ENCODE measurements around the gene FOSB. TPM values are rescaled to one million over a fixed set of nuclear protein-coding genes. Genes with fewer than 3 reads are reported as not detected.
"Not testable (repeated sequence)": the region's sequence is repeated elsewhere in the genome, so short reads cannot be mapped to it uniquely, and the experiment has no call there.

FOSB gene
- total and polyA plus RNA-seq, 5 experiments from 2014 or later, result 3.5 to 11.4 (median 10.2) TPM

DNA sequence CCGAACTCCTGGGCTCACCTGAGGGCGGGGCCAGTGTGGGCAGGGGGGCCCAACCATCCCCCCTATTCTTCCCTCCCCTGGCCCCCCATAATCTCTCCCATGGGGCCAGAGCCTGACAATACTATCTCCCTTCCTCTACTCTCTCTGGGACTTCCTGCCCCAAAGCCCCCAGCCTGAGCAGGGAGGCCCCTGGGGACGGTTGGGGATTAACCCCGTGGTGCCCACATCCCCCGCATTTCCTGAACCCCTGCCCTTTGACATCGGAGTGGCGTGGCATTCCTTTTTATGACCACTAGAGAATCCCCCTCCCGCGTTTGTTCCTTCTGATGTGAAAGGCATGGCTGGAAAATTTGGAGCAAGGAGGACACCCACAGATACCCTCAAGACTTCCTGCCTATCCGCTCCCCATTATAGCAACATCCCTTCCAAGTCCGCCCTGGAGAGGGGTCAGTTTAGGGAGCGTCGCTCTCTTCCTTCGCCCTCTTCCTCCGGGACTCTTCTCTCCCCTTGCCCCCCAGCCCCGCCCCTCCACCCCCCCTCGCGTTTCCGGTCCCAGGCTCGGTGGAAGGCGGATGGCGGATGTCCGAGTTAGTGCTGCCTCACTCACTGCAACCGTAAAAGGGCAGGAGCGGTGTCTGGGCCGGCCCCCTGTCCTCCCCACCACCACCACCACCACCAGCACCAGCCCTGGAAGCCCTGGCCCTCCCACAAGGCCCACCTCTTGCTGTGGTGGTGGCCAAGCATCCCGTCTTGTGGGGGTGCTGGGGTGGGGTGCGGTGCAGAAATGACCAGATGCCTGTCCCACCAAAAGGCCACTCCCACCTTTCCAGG, 41.3 kb downstream of the FOSB start:
- ATAC-seq (no peak), DNase-seq (peak in 1 of 10 donors; percentile 24)
- Mint-ChIP-seq H3K36me3 (peaks cover 0 to 16% (median 0%) of the 10 kb centered on the region in 3 donors), H3K9me3 (no peaks in the 10 kb centered on the region), H3K27ac (peak overlapping the region; percentile 88 to 96 (median 94)), H3K4me1 (peaks cover 20 to 67% (median 57%) of the 10 kb centered on the region in 4 donors), H3K27me3 (no peaks in the 10 kb centered on the region), H3K4me3 (peak overlapping the region; percentile 91 to 98 (median 96))
- POLR2A ChIA-PET, result interaction anchor here (1.0 to 2.4 kb wide), 7 partner anchors 10 to 133 kb away, joined by 4 to 13 read pairs (median 6); partner anchors contain the start of genes OPA3 and PPM1N

DNA sequence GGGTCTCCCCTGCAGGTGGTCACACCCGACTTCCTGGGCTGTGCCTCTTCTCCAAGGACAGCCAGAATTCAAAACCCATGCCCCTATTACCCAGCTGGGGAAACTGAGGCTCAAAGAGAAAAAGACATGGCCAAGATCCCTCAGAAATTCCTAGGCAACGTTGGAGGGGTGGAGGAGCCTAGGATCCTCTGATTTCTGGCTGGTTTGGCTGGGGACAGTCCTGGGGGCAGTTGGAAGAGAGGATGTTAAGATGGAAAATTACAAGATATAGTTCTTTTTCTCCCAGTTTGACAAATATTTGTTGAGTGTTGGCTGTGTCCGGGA, 41.9 kb downstream of the FOSB start:
- POLR2A ChIA-PET, result interaction anchor here (1.3 to 1.4 kb wide), 2 partner anchors 11 to 14 kb away, joined by 4 to 5 read pairs; partner anchors contain the start of gene PPM1N
- Mint-ChIP-seq H3K36me3 (peaks cover 0 to 15% (median 0%) of the 10 kb centered on the region in 3 donors), H3K4me3 (peak overlapping the region; percentile 29 to 98 (median 94)), H3K4me1 (peaks cover 20 to 69% (median 61%) of the 10 kb centered on the region in 4 donors), H3K9me3 (no peaks in the 10 kb centered on the region), H3K27ac (peak overlapping the region; percentile 43 to 96 (median 87)), H3K27me3 (no peaks in the 10 kb centered on the region)
- ATAC-seq, result no peak
- no peak for DNase-seq

DNA sequence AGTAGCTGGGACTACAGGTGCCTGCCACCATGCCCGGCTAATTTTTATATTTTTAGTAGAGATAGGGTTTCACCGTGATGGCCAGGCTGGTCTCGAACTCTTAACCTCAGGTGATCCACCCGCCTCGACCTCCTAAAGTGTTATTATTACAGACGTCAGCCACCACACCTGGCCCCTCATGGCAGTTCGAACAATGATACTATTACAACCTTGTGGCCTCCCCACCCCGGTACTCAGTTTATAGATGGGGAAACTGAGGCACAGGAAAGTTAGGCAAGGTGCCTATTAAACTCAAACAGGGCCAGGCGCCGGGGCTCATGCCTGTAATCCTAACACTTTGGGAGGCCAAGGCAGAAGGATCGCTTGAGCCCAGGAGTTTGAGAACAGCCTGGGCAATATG, 42.6 kb downstream of the FOSB start:
- Mint-ChIP-seq H3K36me3 (peaks cover 0 to 15% (median 0%) of the 10 kb centered on the region in 3 donors), H3K4me1 (peaks cover 20 to 70% (median 66%) of the 10 kb centered on the region in 4 donors), H3K4me3 (peak overlapping the region; percentile 29 to 98 (median 94)), H3K27ac (peak overlapping the region; percentile 29 to 96 (median 81))
- not testable (repeated sequence) for DNase-seq, ATAC-seq, H3K27me3 Mint-ChIP-seq, H3K9me3 Mint-ChIP-seq
- POLR2A ChIA-PET, result interaction anchor here (1.3 to 1.4 kb wide), 2 partner anchors 12 to 14 kb away, joined by 4 to 5 read pairs; partner anchors contain the start of gene PPM1N

DNA sequence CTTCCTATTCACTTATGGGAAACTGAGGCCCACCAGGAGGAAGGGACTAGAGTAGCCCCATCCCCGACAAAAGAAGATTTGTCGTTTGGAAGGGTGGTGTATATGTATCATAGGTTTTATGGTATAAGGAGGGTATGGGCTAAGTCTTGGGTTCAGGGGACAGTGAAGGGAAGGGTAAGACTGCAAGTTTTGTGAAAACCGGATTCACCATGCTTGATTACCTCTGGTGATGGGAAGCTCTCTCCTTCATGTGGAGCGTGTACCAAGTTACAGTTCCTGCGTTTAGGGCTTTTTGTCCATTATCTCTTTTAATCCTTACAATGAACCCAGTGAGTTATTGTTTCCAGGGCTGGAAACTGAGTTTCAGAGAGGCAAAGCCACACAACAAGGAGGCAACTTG, 43.3 kb downstream of the FOSB start:
- Mint-ChIP-seq H3K4me3 (peak overlapping the region in 9 of 10 donors; percentile 22 to 97 (median 62)), H3K36me3 (peaks cover 0 to 17% (median 0%) of the 10 kb centered on the region in 3 donors), H3K9me3 (no peaks in the 10 kb centered on the region), H3K27ac (peak overlapping the region; percentile 39 to 96 (median 86)), H3K4me1 (peaks cover 21 to 71% (median 69%) of the 10 kb centered on the region in 4 donors), H3K27me3 (no peaks in the 10 kb centered on the region)
- POLR2A ChIA-PET, result interaction anchor here (0.6 to 0.7 kb wide), 2 partner anchors 8 to 273 kb away, joined by 3 to 4 read pairs; no protein-coding TSS in a partner anchor
- ATAC-seq (no peak), DNase-seq (no peak)

DNA sequence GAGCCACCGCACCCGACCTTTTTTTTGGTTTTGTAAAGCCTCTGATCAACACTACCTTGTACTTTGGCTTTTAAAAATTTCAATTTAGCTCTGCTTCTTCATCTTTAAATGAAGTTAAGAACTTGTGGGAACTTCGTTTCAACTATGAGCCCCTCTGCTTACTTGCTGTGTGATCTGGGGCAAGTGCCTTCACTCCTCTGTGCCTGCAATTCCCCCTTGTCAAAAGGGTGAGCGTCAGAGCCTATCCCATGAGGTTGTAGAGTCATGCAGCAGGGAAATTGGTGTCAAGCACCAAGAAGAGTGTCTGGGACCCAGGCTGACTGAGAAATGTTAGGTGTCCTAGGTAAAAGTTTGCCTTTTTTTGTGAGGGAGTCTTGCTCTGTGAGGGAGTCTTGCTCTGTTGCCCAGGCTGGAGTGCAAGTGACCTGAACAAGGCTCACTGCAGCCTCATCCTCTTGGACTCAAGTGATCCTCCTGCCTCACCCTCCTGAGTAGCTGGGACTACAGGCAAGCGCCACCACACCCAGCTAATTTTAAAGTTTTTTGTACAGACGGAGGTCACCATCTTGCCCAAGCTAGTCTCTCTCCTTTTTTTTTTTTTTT, 45.2 kb downstream of the FOSB start:
- no peaks in the 10 kb centered on the region for H3K27me3 Mint-ChIP-seq
- H3K4me1 Mint-ChIP-seq, result peaks cover 21 to 74% (median 73%) of the 10 kb centered on the region in 4 donors
- no peak for ATAC-seq
- peak overlapping the region; percentile 19 to 97 (median 86) for H3K27ac Mint-ChIP-seq
- H3K36me3 Mint-ChIP-seq, result peaks cover 0 to 31% (median 0%) of the 10 kb centered on the region in 3 donors
- POLR2A ChIA-PET, result no interaction called here
- no peaks in the 10 kb centered on the region for H3K9me3 Mint-ChIP-seq
- peak overlapping the region in 6 of 10 donors; percentile 1 to 86 (median 36) for H3K4me3 Mint-ChIP-seq
- DNase-seq, result no peak

DNA sequence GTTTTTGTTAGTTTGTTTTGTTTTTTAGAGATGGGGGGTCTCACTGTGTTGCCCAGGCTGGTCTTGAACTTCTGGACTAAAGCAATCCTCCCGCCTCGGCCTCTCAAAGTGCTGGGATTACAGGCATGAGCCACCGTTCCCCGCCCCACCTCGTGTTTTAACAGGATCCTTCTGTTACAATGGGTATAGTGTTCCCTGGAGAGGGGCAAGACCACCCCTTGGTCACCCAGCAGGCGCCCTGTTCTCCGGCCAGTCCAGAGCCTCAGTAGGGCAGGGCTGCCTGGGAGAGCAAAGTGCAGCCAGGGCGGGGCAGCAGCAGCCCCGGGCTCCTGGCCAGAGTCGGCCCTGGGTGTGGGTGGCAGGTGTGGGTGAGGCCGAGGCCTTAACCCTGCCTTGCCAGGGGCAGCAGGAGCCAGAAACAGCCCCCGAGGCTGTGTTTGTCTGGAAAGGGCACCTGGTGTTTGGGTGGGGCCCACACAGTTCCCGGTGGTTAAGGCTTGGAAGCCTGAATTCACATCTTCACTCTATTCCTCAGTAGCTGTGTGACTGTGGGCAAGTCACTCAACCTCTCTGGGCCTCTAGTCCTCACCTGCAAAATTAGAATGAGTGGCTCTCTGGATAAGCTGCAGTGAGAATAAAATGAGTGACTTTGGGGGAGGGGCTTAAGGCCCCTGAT, 46.7 kb downstream of the FOSB start:
- peak overlapping the region in 8 of 10 donors; percentile 36 to 86 (median 67) for H3K4me3 Mint-ChIP-seq
- H3K27ac Mint-ChIP-seq, result peak overlapping the region; percentile 85 to 97 (median 88)
- no peaks in the 10 kb centered on the region for H3K9me3 Mint-ChIP-seq
- peaks cover 0 to 47% (median 0%) of the 10 kb centered on the region in 3 donors for H3K36me3 Mint-ChIP-seq
- H3K27me3 Mint-ChIP-seq, result no peaks in the 10 kb centered on the region
- POLR2A ChIA-PET, result interaction anchor here (2.0 kb wide), 1 partner anchor 128 kb away, joined by 7 read pairs; no protein-coding TSS in a partner anchor
- DNase-seq, result no peak
- H3K4me1 Mint-ChIP-seq, result peaks cover 17 to 71% (median 66%) of the 10 kb centered on the region in 4 donors
- ATAC-seq, result no peak

DNA sequence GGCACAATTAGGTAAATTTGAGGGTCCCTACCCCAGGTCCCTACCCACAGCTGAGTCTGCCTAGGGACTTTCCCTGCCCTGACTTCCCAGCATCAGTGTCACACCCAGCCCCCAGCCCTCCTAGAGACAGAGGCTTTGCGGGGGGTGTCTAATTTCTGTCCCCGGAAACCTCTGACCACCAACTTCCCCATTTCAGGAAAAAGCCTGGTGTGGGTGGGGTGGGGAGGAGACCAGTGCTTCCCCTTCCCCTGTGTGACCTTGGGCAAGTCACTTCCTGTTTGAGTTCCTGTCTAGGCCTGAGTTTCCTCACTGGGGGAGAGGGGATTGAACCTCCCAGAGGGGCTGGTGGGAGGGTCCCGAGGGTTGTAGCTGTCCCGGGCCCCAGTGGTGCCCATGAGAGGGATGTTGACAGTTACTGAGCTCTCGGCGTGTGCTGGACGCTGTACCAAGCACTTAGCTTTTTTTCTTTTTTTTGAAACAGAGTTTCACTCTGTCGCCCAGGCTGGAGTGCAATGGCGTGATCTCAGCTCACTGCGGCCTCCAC, 47.4 kb downstream of the FOSB start:
- no peaks in the 10 kb centered on the region for H3K27me3 Mint-ChIP-seq
- peak overlapping the region; percentile 72 to 97 (median 88) for H3K27ac Mint-ChIP-seq
- POLR2A ChIA-PET, result interaction anchor here (1.0 to 2.0 kb wide), 2 partner anchors 101 to 128 kb away, joined by 5 to 7 read pairs; no protein-coding TSS in a partner anchor
- ATAC-seq, result peak; percentile 46 to 57
- DNase-seq, result peak in 1 of 10 donors; percentile 38
- H3K9me3 Mint-ChIP-seq, result no peaks in the 10 kb centered on the region
- H3K36me3 Mint-ChIP-seq, result peaks cover 0 to 52% (median 0%) of the 10 kb centered on the region in 3 donors
- H3K4me3 Mint-ChIP-seq, result peak overlapping the region in 8 of 10 donors; percentile 36 to 70 (median 59)
- peaks cover 14 to 64% (median 60%) of the 10 kb centered on the region in 4 donors for H3K4me1 Mint-ChIP-seq

DNA sequence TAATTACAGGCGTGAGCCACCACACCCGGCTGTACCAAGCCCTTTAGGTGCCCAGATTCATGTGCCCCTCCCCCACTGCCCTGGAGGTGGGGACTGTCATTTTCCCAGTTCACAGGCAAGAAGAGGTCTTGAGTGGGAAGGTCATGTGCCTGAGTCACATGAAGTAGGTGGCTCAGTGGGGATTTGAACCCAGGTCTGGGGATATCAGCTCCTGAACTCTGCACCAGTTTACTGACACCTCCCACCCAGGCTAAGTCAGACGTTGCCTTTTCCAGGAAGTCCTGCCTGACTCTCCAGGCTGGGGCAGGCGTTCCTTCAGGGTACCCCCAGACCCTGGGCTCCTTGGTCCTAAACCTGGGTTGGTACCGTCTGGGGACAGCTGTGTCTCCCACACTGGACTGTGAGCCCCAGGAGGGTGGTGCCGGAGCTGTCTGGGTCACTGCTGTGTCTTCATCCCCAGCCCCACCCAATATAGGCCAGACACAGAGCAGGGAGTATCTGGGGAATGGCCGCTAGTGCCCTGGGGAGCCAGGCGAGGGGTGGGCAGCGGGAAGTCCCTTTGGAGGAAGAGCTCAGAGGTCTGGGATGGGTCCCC, 48.1 kb downstream of the FOSB start:
- no peaks in the 10 kb centered on the region for H3K27me3 Mint-ChIP-seq
- H3K4me3 Mint-ChIP-seq, result peak overlapping the region in 6 of 10 donors; percentile 15 to 64 (median 50)
- DNase-seq, result no peak
- H3K9me3 Mint-ChIP-seq, result no peaks in the 10 kb centered on the region
- POLR2A ChIA-PET, result interaction anchor here (1.0 to 2.0 kb wide), 3 partner anchors 10 to 127 kb away, joined by 4 to 7 read pairs (median 5); no protein-coding TSS in a partner anchor
- peaks cover 14 to 57% (median 53%) of the 10 kb centered on the region in 4 donors for H3K4me1 Mint-ChIP-seq
- ATAC-seq, result no peak
- peaks cover 0 to 53% (median 0%) of the 10 kb centered on the region in 3 donors for H3K36me3 Mint-ChIP-seq
- H3K27ac Mint-ChIP-seq, result peak overlapping the region; percentile 72 to 97 (median 88)

DNA sequence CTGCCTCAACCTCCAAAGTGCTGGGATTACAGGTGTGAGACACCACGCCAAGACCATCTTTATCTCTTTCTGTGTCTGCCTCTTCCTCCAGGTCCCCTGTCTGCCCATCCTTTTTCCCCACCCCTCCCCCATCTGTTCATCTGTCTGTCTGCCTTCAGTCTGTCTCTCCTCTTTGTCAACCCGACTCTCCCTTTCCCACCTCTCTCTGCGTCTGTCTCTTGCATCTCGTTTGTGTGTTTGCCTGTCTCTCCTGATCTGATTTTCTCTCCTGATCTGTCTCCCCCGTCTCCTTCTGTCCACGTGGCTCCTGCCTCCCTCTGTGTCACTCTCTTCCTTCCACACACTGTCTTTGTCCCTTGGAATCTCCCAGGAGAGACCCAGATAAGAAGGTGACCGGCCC, 49.4 kb downstream of the FOSB start:
- POLR2A ChIA-PET, result no interaction called here
- peak overlapping the region in 9 of 10 donors; percentile 11 to 85 (median 68) for H3K27ac Mint-ChIP-seq
- no peaks in the 10 kb centered on the region for H3K27me3 Mint-ChIP-seq
- H3K4me3 Mint-ChIP-seq, result peak overlapping the region in 1 of 10 donors; percentile 45
- peaks cover 14 to 45% (median 41%) of the 10 kb centered on the region in 4 donors for H3K4me1 Mint-ChIP-seq
- peaks cover 0 to 59% (median 0%) of the 10 kb centered on the region in 3 donors for H3K36me3 Mint-ChIP-seq
- no peak for DNase-seq
- ATAC-seq, result no peak
- H3K9me3 Mint-ChIP-seq, result no peaks in the 10 kb centered on the region

DNA sequence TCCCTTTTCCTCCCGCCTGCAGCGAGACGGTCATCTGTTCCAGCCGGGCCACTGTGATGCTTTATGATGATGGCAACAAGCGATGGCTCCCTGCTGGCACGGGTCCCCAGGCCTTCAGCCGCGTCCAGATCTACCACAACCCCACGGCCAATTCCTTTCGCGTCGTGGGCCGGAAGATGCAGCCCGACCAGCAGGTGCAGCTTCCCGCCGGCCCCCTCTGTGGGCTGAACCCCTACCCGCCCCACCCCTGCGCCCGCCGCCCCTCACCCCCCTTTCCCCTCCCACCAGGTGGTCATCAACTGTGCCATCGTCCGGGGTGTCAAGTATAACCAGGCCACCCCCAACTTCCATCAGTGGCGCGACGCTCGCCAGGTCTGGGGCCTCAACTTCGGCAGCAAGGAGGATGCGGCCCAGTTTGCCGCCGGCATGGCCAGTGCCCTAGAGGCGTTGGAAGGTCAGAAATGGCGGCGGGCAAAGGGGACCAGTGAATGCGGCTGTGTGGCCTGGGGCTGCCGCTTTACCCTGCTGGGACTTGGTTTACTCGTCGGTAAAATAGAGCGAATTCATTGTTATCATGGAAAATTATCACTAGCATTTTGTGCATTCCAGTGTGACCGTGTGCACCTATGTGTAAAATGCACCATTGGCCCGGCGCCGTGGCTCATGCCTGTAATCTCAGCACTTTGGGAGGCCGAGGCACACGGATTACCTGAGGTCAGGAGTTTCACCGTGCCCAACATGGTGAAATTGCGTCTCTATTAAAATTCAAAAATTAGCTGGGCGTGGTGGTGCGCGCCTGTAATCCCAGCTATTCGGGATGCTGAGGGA, 50.1 kb downstream of the FOSB start:
- Mint-ChIP-seq H3K27me3 (no peaks in the 10 kb centered on the region), H3K9me3 (no peaks in the 10 kb centered on the region), H3K4me1 (peaks cover 12 to 40% (median 38%) of the 10 kb centered on the region in 4 donors), H3K27ac (peak overlapping the region in 9 of 10 donors; percentile 11 to 85 (median 65)), H3K4me3 (peak overlapping the region in 2 of 10 donors; percentile 18 to 34), H3K36me3 (peaks cover 0 to 58% (median 0%) of the 10 kb centered on the region in 3 donors)
- ATAC-seq, result no peak
- no peak for DNase-seq
- POLR2A ChIA-PET, result interaction anchor here (0.5 kb wide), 1 partner anchor 45 kb away, joined by 3 read pairs; no protein-coding TSS in a partner anchor

DNA sequence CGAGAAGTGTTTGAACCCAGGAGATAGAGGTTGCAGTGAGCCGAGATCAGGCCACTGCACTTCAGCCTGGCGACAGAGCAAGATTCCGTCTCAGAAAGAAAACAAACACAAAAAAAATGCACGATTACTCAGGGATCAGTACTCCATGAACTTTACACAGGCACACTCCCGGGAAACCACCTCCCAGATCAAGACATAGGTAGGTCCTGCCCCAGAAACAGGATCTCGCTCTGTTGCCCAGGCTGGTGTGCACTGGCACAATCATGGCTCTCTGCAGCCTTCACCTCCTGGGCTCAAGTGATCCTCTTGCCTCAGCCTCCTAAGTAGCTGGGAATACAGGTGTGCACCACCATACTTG, 50.7 kb downstream of the FOSB start:
- Mint-ChIP-seq H3K27ac (peak overlapping the region in 1 of 10 donors; percentile 11), H3K36me3 (peaks cover 0 to 57% (median 0%) of the 10 kb centered on the region in 3 donors), H3K4me3 (no peak overlapping the region), H3K4me1 (peaks cover 10 to 39% (median 35%) of the 10 kb centered on the region in 4 donors), H3K27me3 (no peaks in the 10 kb centered on the region), H3K9me3 (no peaks in the 10 kb centered on the region)
- POLR2A ChIA-PET, result interaction anchor here (0.5 kb wide), 1 partner anchor 44 kb away, joined by 3 read pairs; no protein-coding TSS in a partner anchor
- DNase-seq (no peak), ATAC-seq (no peak)
